Hippocampal formation (tissue), 2 donors: Measurements from ENCODE around the gene S100PBP.
"Not testable (repeated sequence)": the region's sequence is repeated elsewhere in the genome, so short reads cannot be mapped to it uniquely, and the experiment has no call there.

ENCODE experiments used
- DNase-seq, 2 donors: peaks; one replicate each; lab custom pipeline; 2025; lab: John Stamatoyannopoulos, UW

Gene S100PBP

GRCh38 chr1:32900371-32900955 lies 83.0 kb downstream of the S100PBP start:
- no peak for DNase-seq

GRCh38 chr1:32900956-32901822 lies 83.7 kb downstream of the S100PBP start, which contains the start of gene TMEM54:
Gene TMEM54, minus strand, starts transcription at chr1:32901389. Its CDS starts 151 bp downstream, at chr1:32901238.
- DNase-seq = no peak

GRCh38 chr1:32901823-32902534 lies 84.5 kb downstream of the S100PBP start:
- no peak for DNase-seq

- no peak for DNase-seq
Measured at GRCh38 chr1:32902535-32902920, 85.1 kb downstream of the S100PBP start.

GRCh38 chr1:32903991-32904785 lies 86.7 kb downstream of the S100PBP start:
- DNase-seq = no peak

- DNase-seq = no peak
Measured at GRCh38 chr1:32904797-32905196, 87.3 kb downstream of the S100PBP start.

GRCh38 chr1:32905588-32905987 lies 88.1 kb downstream of the S100PBP start:
- not testable (repeated sequence) for DNase-seq

GRCh38 chr1:32906654-32907053 lies 89.2 kb downstream of the S100PBP start:
- no peak for DNase-seq

- no peak for DNase-seq
Measured at GRCh38 chr1:32907435-32907834, 90.0 kb downstream of the S100PBP start.
